Measurements from ENCODE around the gene TOM1. TPM values are rescaled to one million over a fixed set of nuclear protein-coding genes. Genes with fewer than 3 reads are reported as not detected.

The TOM1 gene
- total RNA-seq = 44.3 and 58.7 TPM in 2 replicates

GRCh38 chr22:35299673-35300499 is at the start of gene TOM1:
TSS of gene TOM1 (plus strand) at chr22:35299894. CDS start at chr22:35299929, 35 bp downstream.

GRCh38 chr22:35257321-35258190 is 42.1 kb upstream of the TOM1 start, which contains the start of gene HMGXB4:
TSS of gene HMGXB4 (plus strand) at chr22:35257493. CDS start at chr22:35262391, 4,898 bp downstream.

GRCh38 chr22:35380537-35381423 is 81.1 kb downstream of the TOM1 start, which contains the start of gene HMOX1:
TSS of gene HMOX1 (plus strand) at chr22:35381096. CDS start at chr22:35381174, 78 bp downstream.

Other genes with a start within 250 kb of the TOM1 start
- gene ISX, start 233.7 kb upstream of the TOM1 start, total RNA-seq = not detected in 2 replicates
- 9.3 and 14.6 TPM in 2 replicates for gene HMGXB4, start 42.4 kb upstream of the TOM1 start, total RNA-seq
- 16.2 and 19.9 TPM in 2 replicates for gene HMOX1, start 81.2 kb downstream of the TOM1 start, total RNA-seq
- gene MCM5, start 100.2 kb downstream of the TOM1 start, total RNA-seq = 9.7 and 10.4 TPM in 2 replicates
- gene RASD2, start 240.9 kb downstream of the TOM1 start, total RNA-seq = under 0.01 TPM in 1 of 2 replicates, not detected in the other